ENCODE measurements around the gene ZCCHC7.

ZCCHC7 gene

GRCh38 chr9:37383876-37384746, 263.7 kb downstream of the ZCCHC7 start:
- H2AFZ ChIP-seq (ENCODE audit: low read depth, low read length) = no peak overlapping the region
- H3K27ac ChIP-seq (ENCODE audit: low read length) = no peak overlapping the region
- no peaks in the 10 kb centered on the region for H3K4me1 ChIP-seq (ENCODE audit: insufficient read depth, low read length)
- no peak for TF ChIP-seq EZH2 (IDR thresholded peaks at IDR 0.05; ENCODE audit: borderline replicate concordance, low read depth, low read length, severe bottlenecking)
- TF ChIP-seq CTCF (IDR thresholded peaks at IDR 0.05; ENCODE audit: borderline replicate concordance, extremely low read depth, low read length, poor library complexity, severe bottlenecking) = no peak
- no peaks in the 10 kb centered on the region for H3K79me2 ChIP-seq (ENCODE audit: insufficient read depth, low read length)
- H3K9me3 ChIP-seq (ENCODE audit: insufficient read depth, low read length, severe bottlenecking) = no peaks in the 10 kb centered on the region
- ATAC-seq (ENCODE audit: insufficient read depth, low read depth) (no peak), DNase-seq (no peak)
- H3K9ac ChIP-seq (ENCODE audit: low read depth, low read length) = no peak overlapping the region
- no peaks in the 10 kb centered on the region for H3K36me3 ChIP-seq (ENCODE audit: insufficient read depth, low read length)
- H4K20me1 ChIP-seq (ENCODE audit: insufficient read depth, low read length) = no peaks in the 10 kb centered on the region
- H3K4me3 ChIP-seq (ENCODE audit: low read depth in 1 of 2, low read length in 2 of 2) = no peak overlapping the region
- no peaks in the 10 kb centered on the region for H3K27me3 ChIP-seq (ENCODE audit: insufficient read depth, low read length, poor library complexity)
- no peak overlapping the region for H3K4me2 ChIP-seq (ENCODE audit: insufficient read depth, low read length)

- no peaks in the 10 kb centered on the region for H3K9me3 ChIP-seq (ENCODE audit: insufficient read depth, low read length, severe bottlenecking)
- no peaks in the 10 kb centered on the region for H4K20me1 ChIP-seq (ENCODE audit: insufficient read depth, low read length)
- H3K4me1 ChIP-seq (ENCODE audit: insufficient read depth, low read length) = no peaks in the 10 kb centered on the region
- no peak overlapping the region for H3K4me3 ChIP-seq (ENCODE audit: low read depth in 1 of 2, low read length in 2 of 2)
- H3K4me2 ChIP-seq (ENCODE audit: insufficient read depth, low read length) = no peak overlapping the region
- no peak overlapping the region for H3K9ac ChIP-seq (ENCODE audit: low read depth, low read length)
- H3K27me3 ChIP-seq (ENCODE audit: insufficient read depth, low read length, poor library complexity) = no peaks in the 10 kb centered on the region
- H3K27ac ChIP-seq (ENCODE audit: low read length) = no peak overlapping the region
- H3K36me3 ChIP-seq (ENCODE audit: insufficient read depth, low read length) = no peaks in the 10 kb centered on the region
- TF ChIP-seq EZH2 (IDR thresholded peaks at IDR 0.05; ENCODE audit: borderline replicate concordance, low read depth, low read length, severe bottlenecking) = no peak
- no peak for DNase-seq
- ATAC-seq (ENCODE audit: insufficient read depth, low read depth) = no peak
- H2AFZ ChIP-seq (ENCODE audit: low read depth, low read length) = no peak overlapping the region
- H3K79me2 ChIP-seq (ENCODE audit: insufficient read depth, low read length) = no peaks in the 10 kb centered on the region
These were observed 264.9 kb downstream of the ZCCHC7 start for GRCh38 chr9:37385286-37385685.

GRCh38 chr9:37386988-37387387, 266.6 kb downstream of the ZCCHC7 start:
- Histone ChIP-seq H3K4me3 (ENCODE audit: low read depth in 1 of 2, low read length in 2 of 2) (no peak overlapping the region), H3K79me2 (ENCODE audit: insufficient read depth, low read length) (no peaks in the 10 kb centered on the region), H4K20me1 (ENCODE audit: insufficient read depth, low read length) (no peaks in the 10 kb centered on the region), H3K27ac (ENCODE audit: low read length) (no peak overlapping the region), H3K4me2 (ENCODE audit: insufficient read depth, low read length) (no peak overlapping the region), H3K9ac (ENCODE audit: low read depth, low read length) (no peak overlapping the region), H3K36me3 (ENCODE audit: insufficient read depth, low read length) (no peaks in the 10 kb centered on the region), H3K9me3 (ENCODE audit: insufficient read depth, low read length, severe bottlenecking) (no peaks in the 10 kb centered on the region), H2AFZ (ENCODE audit: low read depth, low read length) (no peak overlapping the region), H3K4me1 (ENCODE audit: insufficient read depth, low read length) (no peaks in the 10 kb centered on the region), H3K27me3 (ENCODE audit: insufficient read depth, low read length, poor library complexity) (no peaks in the 10 kb centered on the region)
- DNase-seq = no peak
- no peak for TF ChIP-seq CTCF (IDR thresholded peaks at IDR 0.05; ENCODE audit: borderline replicate concordance, extremely low read depth, low read length, poor library complexity, severe bottlenecking)
- TF ChIP-seq EZH2 (IDR thresholded peaks at IDR 0.05; ENCODE audit: borderline replicate concordance, low read depth, low read length, severe bottlenecking) = no peak
- no peak for ATAC-seq (ENCODE audit: insufficient read depth, low read depth)

- TF ChIP-seq CTCF (IDR thresholded peaks at IDR 0.05; ENCODE audit: borderline replicate concordance, extremely low read depth, low read length, poor library complexity, severe bottlenecking) (peak; percentile 33), EZH2 (IDR thresholded peaks at IDR 0.05; ENCODE audit: borderline replicate concordance, low read depth, low read length, severe bottlenecking) (no peak)
- DNase-seq (no peak), ATAC-seq (ENCODE audit: insufficient read depth, low read depth) (no peak)
- no peaks in the 10 kb centered on the region for H3K9me3 ChIP-seq (ENCODE audit: insufficient read depth, low read length, severe bottlenecking)
- no peaks in the 10 kb centered on the region for H3K4me1 ChIP-seq (ENCODE audit: insufficient read depth, low read length)
- no peak overlapping the region for H3K9ac ChIP-seq (ENCODE audit: low read depth, low read length)
- no peak overlapping the region for H3K4me3 ChIP-seq (ENCODE audit: low read depth in 1 of 2, low read length in 2 of 2)
- no peak overlapping the region for H2AFZ ChIP-seq (ENCODE audit: low read depth, low read length)
- H3K27me3 ChIP-seq (ENCODE audit: insufficient read depth, low read length, poor library complexity) = no peaks in the 10 kb centered on the region
- H4K20me1 ChIP-seq (ENCODE audit: insufficient read depth, low read length) = no peaks in the 10 kb centered on the region
- no peak overlapping the region for H3K27ac ChIP-seq (ENCODE audit: low read length)
- H3K4me2 ChIP-seq (ENCODE audit: insufficient read depth, low read length) = no peak overlapping the region
- no peaks in the 10 kb centered on the region for H3K79me2 ChIP-seq (ENCODE audit: insufficient read depth, low read length)
- H3K36me3 ChIP-seq (ENCODE audit: insufficient read depth, low read length) = no peaks in the 10 kb centered on the region
These were observed 270.4 kb downstream of the ZCCHC7 start for GRCh38 chr9:37390759-37391158.

Measured in DND-41 (cell line).